Activated T-helper 2 cell treated with anti-CD3 and anti-CD28 coated beads, Interferon-gamma antibody, Interleukin-2, Interleukin-4, amounts not matched to agents 10 μg/mL and 5 μg/mL and 100 μg/mL, durations not matched to agents 14 hours and 24 hours and 36 hours (primary cell): ENCODE data around the gene SIGLEC7. TPM values are rescaled to one million over a fixed set of nuclear protein-coding genes. Genes with fewer than 3 reads are reported as not detected.
A peak's percentile ranks its signal among the peaks of the same experiment; 100 is the strongest.
"Not testable (repeated sequence)": the region's sequence is repeated elsewhere in the genome, so short reads cannot be mapped to it uniquely, and the experiment has no call there.

Experiments used
- DNase-seq: peaks from one replicate; pipeline ENCODE4 v3.0.0; 2021; ENCODE audit warnings: low spot score
- H3K27ac Mint-ChIP-seq: one replicate; pipeline ENCODE4 v1.8.0; 2021; ENCODE audit warnings: mixed read lengths
- H3K27me3 Mint-ChIP-seq: one replicate; pipeline ENCODE4 v1.8.0; 2021; ENCODE audit warnings: low read depth, mixed read lengths
- H3K36me3 Mint-ChIP-seq: one replicate; pipeline ENCODE4 v1.8.0; 2021; ENCODE audit warnings: low read depth, mixed read lengths
- H3K4me1 Mint-ChIP-seq: one replicate; pipeline ENCODE4 v1.8.0; 2021; ENCODE audit warnings: low read depth, mixed read lengths
- H3K4me3 Mint-ChIP-seq: one replicate; pipeline ENCODE4 v1.8.0; 2021; ENCODE audit warnings: low read depth, mild to moderate bottlenecking, moderate library complexity, mixed read lengths
- H3K9me3 Mint-ChIP-seq: one replicate; pipeline ENCODE4 v1.8.0; 2021; ENCODE audit warnings: mixed read lengths
- intact Hi-C: fragments of 100-400 bp; cut with micrococcal nuclease; formaldehyde crosslinking; loops from one replicate; pipeline ENCODE4 v1.15.1; 2023
- total RNA-seq: library from RNA; stranded (reverse); gene quantifications from 2 replicates; pipeline ENCODE4 v1.2.3, GENCODE V29; 2022

The SIGLEC7 gene
- total RNA-seq, 1 donor from 2014 or later: not detected

GRCh38 chr19:51168564-51169282 lies 26.6 kb downstream of the SIGLEC7 start:
- Mint-ChIP-seq H3K36me3 (peaks cover 3% of the 10 kb centered on the region), H3K4me1 (peaks cover 40% of the 10 kb centered on the region), H3K9me3 (no peaks in the 10 kb centered on the region), H3K27ac (no peak overlapping the region), H3K4me3 (peak overlapping the region; percentile 67), H3K27me3 (peaks cover 10% of the 10 kb centered on the region)
- intact Hi-C loops: loop anchor here (1.0 to 5.0 kb wide), 2 partner anchors 10 to 39 kb away; no protein-coding TSS in a partner anchor
- no peak for DNase-seq

GRCh38 chr19:51169283-51169918 lies 27.3 kb downstream of the SIGLEC7 start:
- peaks cover 36% of the 10 kb centered on the region for H3K4me1 Mint-ChIP-seq
- not testable (repeated sequence) for H3K9me3 Mint-ChIP-seq, H3K27me3 Mint-ChIP-seq, H3K27ac Mint-ChIP-seq, H3K4me3 Mint-ChIP-seq, H3K36me3 Mint-ChIP-seq
- DNase-seq: peak; percentile 49
- intact Hi-C loops: loop anchor here (1.0 to 5.0 kb wide), 2 partner anchors 11 to 38 kb away; no protein-coding TSS in a partner anchor

- intact Hi-C loops: no loop called here
- H3K4me3 Mint-ChIP-seq: no peak overlapping the region
- peaks cover 10% of the 10 kb centered on the region for H3K27me3 Mint-ChIP-seq
- H3K9me3 Mint-ChIP-seq: no peaks in the 10 kb centered on the region
- no peak overlapping the region for H3K27ac Mint-ChIP-seq
- no peak for DNase-seq
- H3K4me1 Mint-ChIP-seq: peaks cover 26% of the 10 kb centered on the region
- peaks cover 3% of the 10 kb centered on the region for H3K36me3 Mint-ChIP-seq
These were observed 30.1 kb downstream of the SIGLEC7 start for GRCh38 chr19:51172223-51172622.

GRCh38 chr19:51173681-51174080 lies 31.6 kb downstream of the SIGLEC7 start:
- peaks cover 15% of the 10 kb centered on the region for H3K27me3 Mint-ChIP-seq
- H3K4me1 Mint-ChIP-seq: peaks cover 13% of the 10 kb centered on the region
- peaks cover 3% of the 10 kb centered on the region for H3K36me3 Mint-ChIP-seq

GRCh38 chr19:51179256-51179655 lies 37.2 kb downstream of the SIGLEC7 start:
- Mint-ChIP-seq H3K27ac (no peak overlapping the region), H3K9me3 (no peaks in the 10 kb centered on the region), H3K4me3 (no peak overlapping the region), H3K27me3 (peaks cover 11% of the 10 kb centered on the region), H3K4me1 (peaks cover 2% of the 10 kb centered on the region), H3K36me3 (no peaks in the 10 kb centered on the region)
- DNase-seq: no peak
- intact Hi-C loops: no loop called here

More at GRCh38 chr19:51173681-51174080, 31.6 kb downstream of the SIGLEC7 start:
- Mint-ChIP-seq H3K27ac (no peak overlapping the region), H3K9me3 (no peaks in the 10 kb centered on the region), H3K4me3 (no peak overlapping the region)
- intact Hi-C loops: no loop called here
- DNase-seq: no peak

GRCh38 chr19:51181377-51181912 lies 39.3 kb downstream of the SIGLEC7 start:
- H3K4me3 Mint-ChIP-seq: no peak overlapping the region
- peaks cover 20% of the 10 kb centered on the region for H3K27me3 Mint-ChIP-seq
- no peaks in the 10 kb centered on the region for H3K36me3 Mint-ChIP-seq
- no peak overlapping the region for H3K27ac Mint-ChIP-seq
- H3K4me1 Mint-ChIP-seq: peaks cover 6% of the 10 kb centered on the region
- no peaks in the 10 kb centered on the region for H3K9me3 Mint-ChIP-seq
- DNase-seq: no peak
- intact Hi-C loops: no loop called here

GRCh38 chr19:51181913-51182419 lies 39.9 kb downstream of the SIGLEC7 start:
- no peak overlapping the region for H3K27ac Mint-ChIP-seq
- H3K4me1 Mint-ChIP-seq: peaks cover 6% of the 10 kb centered on the region
- no peak for DNase-seq
- no peaks in the 10 kb centered on the region for H3K36me3 Mint-ChIP-seq
- intact Hi-C loops: no loop called here
- no peak overlapping the region for H3K4me3 Mint-ChIP-seq
- H3K9me3 Mint-ChIP-seq: no peaks in the 10 kb centered on the region
- peaks cover 20% of the 10 kb centered on the region for H3K27me3 Mint-ChIP-seq

GRCh38 chr19:51183629-51184028 lies 41.5 kb downstream of the SIGLEC7 start:
- Mint-ChIP-seq H3K4me1 (peaks cover 6% of the 10 kb centered on the region), H3K27ac (no peak overlapping the region), H3K4me3 (no peak overlapping the region), H3K27me3 (peaks cover 19% of the 10 kb centered on the region), H3K36me3 (no peaks in the 10 kb centered on the region), H3K9me3 (no peaks in the 10 kb centered on the region)
- DNase-seq: no peak
- intact Hi-C loops: no loop called here

GRCh38 chr19:51185069-51185867 lies 43.2 kb downstream of the SIGLEC7 start:
- Mint-ChIP-seq H3K36me3 (no peaks in the 10 kb centered on the region), H3K9me3 (no peaks in the 10 kb centered on the region), H3K4me1 (peaks cover 6% of the 10 kb centered on the region), H3K27ac (no peak overlapping the region), H3K27me3 (peaks cover 17% of the 10 kb centered on the region), H3K4me3 (no peak overlapping the region)
- DNase-seq: no peak
- intact Hi-C loops: no loop called here

GRCh38 chr19:51185868-51186215 lies 43.7 kb downstream of the SIGLEC7 start:
- no peak for DNase-seq
- intact Hi-C loops: no loop called here
- Mint-ChIP-seq H3K27me3 (peaks cover 17% of the 10 kb centered on the region), H3K4me3 (no peak overlapping the region), H3K9me3 (no peaks in the 10 kb centered on the region), H3K36me3 (no peaks in the 10 kb centered on the region), H3K4me1 (peaks cover 6% of the 10 kb centered on the region), H3K27ac (no peak overlapping the region)

- Mint-ChIP-seq H3K9me3 (no peaks in the 10 kb centered on the region), H3K36me3 (no peaks in the 10 kb centered on the region), H3K4me1 (peaks cover 6% of the 10 kb centered on the region), H3K27me3 (peaks cover 17% of the 10 kb centered on the region), H3K27ac (no peak overlapping the region), H3K4me3 (no peak overlapping the region)
- no peak for DNase-seq
- intact Hi-C loops: no loop called here
These were observed 44.2 kb downstream of the SIGLEC7 start for GRCh38 chr19:51186323-51186722.

GRCh38 chr19:51187395-51188226 lies 45.5 kb downstream of the SIGLEC7 start:
- H3K27ac Mint-ChIP-seq: no peak overlapping the region
- intact Hi-C loops: no loop called here
- no peak overlapping the region for H3K4me3 Mint-ChIP-seq
- no peaks in the 10 kb centered on the region for H3K36me3 Mint-ChIP-seq
- DNase-seq: no peak
- H3K27me3 Mint-ChIP-seq: peaks cover 19% of the 10 kb centered on the region
- no peaks in the 10 kb centered on the region for H3K9me3 Mint-ChIP-seq
- H3K4me1 Mint-ChIP-seq: peaks cover 6% of the 10 kb centered on the region
